GM10266 (cell line): ENCODE measurements around the gene DDX55.

Source experiments
- DNase-seq: peaks from one replicate; pipeline ENCODE4 v3.0.0; 2012; ENCODE audit errors: extremely low spot score
- CTCF ChIP-seq: IDR thresholded peaks from 2 replicates; pipeline ENCODE4 v1.5.1; 2012; ENCODE audit warnings: mild to moderate bottlenecking, low read depth; ENCODE audit not compliant: control insufficient read depth, insufficient read depth; ENCODE audit errors: missing control alignments

DDX55 gene

GRCh38 chr12:123645878-123646277, 44.0 kb downstream of the DDX55 start:
- no peak for TF ChIP-seq CTCF
- no peak for DNase-seq

GRCh38 chr12:123648401-123648800, 46.5 kb downstream of the DDX55 start:
- DNase-seq: no peak
- no peak for TF ChIP-seq CTCF

- no peak for TF ChIP-seq CTCF
- DNase-seq: no peak
These were observed 52.3 kb downstream of the DDX55 start for GRCh38 chr12:123654129-123654701.

- peak; percentile 29 for DNase-seq
- TF ChIP-seq CTCF: no peak
These were observed 53.5 kb downstream of the DDX55 start for GRCh38 chr12:123655420-123655819.

GRCh38 chr12:123656392-123656791, 54.5 kb downstream of the DDX55 start:
- no peak for DNase-seq
- no peak for TF ChIP-seq CTCF

GRCh38 chr12:123657211-123657610, 55.3 kb downstream of the DDX55 start:
- TF ChIP-seq CTCF: no peak
- DNase-seq: no peak

GRCh38 chr12:123659996-123660727, 58.3 kb downstream of the DDX55 start:
- TF ChIP-seq CTCF: no peak
- no peak for DNase-seq
